Measurements from ENCODE around the gene EBI3. TPM values are rescaled to one million over a fixed set of nuclear protein-coding genes. Genes with fewer than 3 reads are reported as not detected.
"Not testable (repeated sequence)": the region's sequence is repeated elsewhere in the genome, so short reads cannot be mapped to it uniquely, and the experiment has no call there.

EBI3 gene
- polyA plus RNA-seq, 1 donor from 2014 or later: not detected

DNA sequence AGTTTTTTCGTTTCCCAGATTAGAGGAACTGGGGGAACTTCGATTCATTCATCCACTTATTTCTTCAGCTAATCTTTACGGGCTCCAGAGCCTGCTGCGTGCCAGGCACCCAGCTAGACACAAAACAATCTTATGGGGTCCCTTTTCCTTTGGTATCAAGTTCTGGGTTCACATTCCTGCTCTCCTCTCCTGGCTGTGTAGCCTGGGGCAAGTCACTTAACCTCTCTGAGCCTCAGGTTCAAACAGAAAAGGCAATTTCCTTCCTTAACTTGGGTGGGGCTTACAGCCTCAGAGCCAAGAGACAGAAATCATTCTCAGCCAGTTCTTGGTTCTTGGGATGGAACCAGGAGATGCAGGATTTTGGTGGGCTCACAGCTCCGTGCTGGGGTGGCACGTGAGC, 55.7 kb downstream of the EBI3 start:
- Histone ChIP-seq H3F3A (ENCODE audit: insufficient read depth, low read length, poor library complexity, severe bottlenecking) (no peaks in the 10 kb centered on the region), H3K79me2 (replicated peaks; ENCODE audit: insufficient read depth, low read length) (peaks cover 9% of the 10 kb centered on the region), H3K9ac (ENCODE audit: low read length) (no peak overlapping the region), H3K9me3 (ENCODE audit: low read length) (no peaks in the 10 kb centered on the region), H4K20me1 (ENCODE audit: insufficient read depth) (no peaks in the 10 kb centered on the region), H3K27ac (ENCODE audit: low read length) (no peak overlapping the region), H3K36me3 (ENCODE audit: insufficient read depth, low read length) (no peaks in the 10 kb centered on the region), H2AFZ (ENCODE audit: low read depth, low read length) (no peak overlapping the region), H3K4me2 (ENCODE audit: low read length) (no peak overlapping the region), H3K27me3 (ENCODE audit: insufficient read depth, low read depth, low read length) (no peaks in the 10 kb centered on the region), H3K9me2 (ENCODE audit: insufficient read depth, low read length) (no peaks in the 10 kb centered on the region), H3K4me3 (ENCODE audit: low read length) (no peak overlapping the region)
- TF ChIP-seq, protein P1, sequence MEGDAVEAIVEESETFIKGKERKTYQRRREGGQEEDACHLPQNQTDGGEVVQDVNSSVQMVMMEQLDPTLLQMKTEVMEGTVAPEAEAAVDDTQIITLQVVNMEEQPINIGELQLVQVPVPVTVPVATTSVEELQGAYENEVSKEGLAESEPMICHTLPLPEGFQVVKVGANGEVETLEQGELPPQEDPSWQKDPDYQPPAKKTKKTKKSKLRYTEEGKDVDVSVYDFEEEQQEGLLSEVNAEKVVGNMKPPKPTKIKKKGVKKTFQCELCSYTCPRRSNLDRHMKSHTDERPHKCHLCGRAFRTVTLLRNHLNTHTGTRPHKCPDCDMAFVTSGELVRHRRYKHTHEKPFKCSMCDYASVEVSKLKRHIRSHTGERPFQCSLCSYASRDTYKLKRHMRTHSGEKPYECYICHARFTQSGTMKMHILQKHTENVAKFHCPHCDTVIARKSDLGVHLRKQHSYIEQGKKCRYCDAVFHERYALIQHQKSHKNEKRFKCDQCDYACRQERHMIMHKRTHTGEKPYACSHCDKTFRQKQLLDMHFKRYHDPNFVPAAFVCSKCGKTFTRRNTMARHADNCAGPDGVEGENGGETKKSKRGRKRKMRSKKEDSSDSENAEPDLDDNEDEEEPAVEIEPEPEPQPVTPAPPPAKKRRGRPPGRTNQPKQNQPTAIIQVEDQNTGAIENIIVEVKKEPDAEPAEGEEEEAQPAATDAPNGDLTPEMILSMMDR (IDR thresholded peaks at IDR 0.05; ENCODE audit: poor library complexity, severe bottlenecking): no peak
- TF ChIP-seq POLR2AphosphoS5 (IDR thresholded peaks at IDR 0.05) (no peak), MXI1 (conservative IDR thresholded peaks at IDR 0.05; ENCODE audit: poor library complexity, severe bottlenecking) (no peak), EP300 (conservative IDR thresholded peaks at IDR 0.05; ENCODE audit: poor library complexity, severe bottlenecking) (no peak), RAD21 (conservative IDR thresholded peaks at IDR 0.05) (no peak), SMC3 (conservative IDR thresholded peaks at IDR 0.05; ENCODE audit: poor library complexity) (no peak), TAF1 (IDR thresholded peaks at IDR 0.05; ENCODE audit: low read depth) (no peak), EZH2 (IDR thresholded peaks at IDR 0.05; ENCODE audit: borderline replicate concordance, insufficient read depth, low read length, poor library complexity, severe bottlenecking) (no peak)
- TF ChIP-seq, protein P2, sequence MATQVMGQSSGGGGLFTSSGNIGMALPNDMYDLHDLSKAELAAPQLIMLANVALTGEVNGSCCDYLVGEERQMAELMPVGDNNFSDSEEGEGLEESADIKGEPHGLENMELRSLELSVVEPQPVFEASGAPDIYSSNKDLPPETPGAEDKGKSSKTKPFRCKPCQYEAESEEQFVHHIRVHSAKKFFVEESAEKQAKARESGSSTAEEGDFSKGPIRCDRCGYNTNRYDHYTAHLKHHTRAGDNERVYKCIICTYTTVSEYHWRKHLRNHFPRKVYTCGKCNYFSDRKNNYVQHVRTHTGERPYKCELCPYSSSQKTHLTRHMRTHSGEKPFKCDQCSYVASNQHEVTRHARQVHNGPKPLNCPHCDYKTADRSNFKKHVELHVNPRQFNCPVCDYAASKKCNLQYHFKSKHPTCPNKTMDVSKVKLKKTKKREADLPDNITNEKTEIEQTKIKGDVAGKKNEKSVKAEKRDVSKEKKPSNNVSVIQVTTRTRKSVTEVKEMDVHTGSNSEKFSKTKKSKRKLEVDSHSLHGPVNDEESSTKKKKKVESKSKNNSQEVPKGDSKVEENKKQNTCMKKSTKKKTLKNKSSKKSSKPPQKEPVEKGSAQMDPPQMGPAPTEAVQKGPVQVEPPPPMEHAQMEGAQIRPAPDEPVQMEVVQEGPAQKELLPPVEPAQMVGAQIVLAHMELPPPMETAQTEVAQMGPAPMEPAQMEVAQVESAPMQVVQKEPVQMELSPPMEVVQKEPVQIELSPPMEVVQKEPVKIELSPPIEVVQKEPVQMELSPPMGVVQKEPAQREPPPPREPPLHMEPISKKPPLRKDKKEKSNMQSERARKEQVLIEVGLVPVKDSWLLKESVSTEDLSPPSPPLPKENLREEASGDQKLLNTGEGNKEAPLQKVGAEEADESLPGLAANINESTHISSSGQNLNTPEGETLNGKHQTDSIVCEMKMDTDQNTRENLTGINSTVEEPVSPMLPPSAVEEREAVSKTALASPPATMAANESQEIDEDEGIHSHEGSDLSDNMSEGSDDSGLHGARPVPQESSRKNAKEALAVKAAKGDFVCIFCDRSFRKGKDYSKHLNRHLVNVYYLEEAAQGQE (IDR thresholded peaks at IDR 0.05; ENCODE audit: borderline replicate concordance): no peak

DNA sequence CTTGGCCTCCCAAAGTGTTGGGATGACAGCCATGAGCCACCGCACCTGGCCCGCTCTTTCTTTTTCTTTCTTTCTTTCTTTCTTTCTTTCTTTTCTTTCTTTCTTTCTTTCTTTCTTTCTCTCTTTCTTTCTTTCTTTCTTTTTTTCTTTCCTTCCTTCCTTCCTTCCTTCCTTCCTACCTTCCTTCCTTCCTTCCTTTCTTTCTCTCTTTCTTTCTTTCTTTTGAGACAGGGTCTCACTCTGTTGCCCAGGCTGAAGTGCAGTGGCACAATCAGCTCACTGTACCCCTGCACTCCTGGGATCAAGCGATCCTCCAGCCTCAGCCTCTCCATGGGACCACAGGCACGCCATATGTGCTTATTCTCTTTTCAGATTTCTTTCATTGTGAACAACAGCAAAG, 56.8 kb downstream of the EBI3 start:
- H3K4me2 ChIP-seq (ENCODE audit: low read length): not testable (repeated sequence)

More for the DNA sequence above, 56.8 kb downstream of the EBI3 start:
- not testable (repeated sequence) for H3K9me2 ChIP-seq (ENCODE audit: insufficient read depth, low read length); H3K9ac ChIP-seq (ENCODE audit: low read length); H3K27me3 ChIP-seq (ENCODE audit: insufficient read depth, low read depth, low read length); H3F3A ChIP-seq (ENCODE audit: insufficient read depth, low read length, poor library complexity, severe bottlenecking); H3K9me3 ChIP-seq (ENCODE audit: low read length); H3K79me2 ChIP-seq (replicated peaks; ENCODE audit: insufficient read depth, low read length); H2AFZ ChIP-seq (ENCODE audit: low read depth, low read length); H4K20me1 ChIP-seq (ENCODE audit: insufficient read depth); H3K27ac ChIP-seq (ENCODE audit: low read length); H3K4me3 ChIP-seq (ENCODE audit: low read length); H3K36me3 ChIP-seq (ENCODE audit: insufficient read depth, low read length)

Other genes starting within 250 kb of the EBI3 start
- 716 and 865 TPM in 2 replicates for gene EEF2, start 244.1 kb upstream of the EBI3 start, polyA plus RNA-seq
- gene PIAS4, start 221.8 kb upstream of the EBI3 start, polyA plus RNA-seq: 22.3 and 27.0 TPM in 2 replicates
- 1.7 and 2.5 TPM in 2 replicates for gene ZBTB7A, start 162.6 kb upstream of the EBI3 start, polyA plus RNA-seq
- gene MAP2K2, start 105.4 kb upstream of the EBI3 start, polyA plus RNA-seq: 95.5 and 102 TPM in 2 replicates
- not detected in 2 replicates for gene CREB3L3, start 75.9 kb upstream of the EBI3 start, polyA plus RNA-seq
- 42.7 and 42.8 TPM in 2 replicates for gene SIRT6, start 47.0 kb upstream of the EBI3 start, polyA plus RNA-seq
- 2.8 and 3.3 TPM in 2 replicates for gene ANKRD24, start 46.8 kb upstream of the EBI3 start, polyA plus RNA-seq
- 32.6 and 35.4 TPM in 2 replicates for gene YJU2, start 17.6 kb downstream of the EBI3 start, polyA plus RNA-seq
- 188 and 191 TPM in 2 replicates for gene SHD, start 49.7 kb downstream of the EBI3 start, polyA plus RNA-seq
- gene TMIGD2, start 72.9 kb downstream of the EBI3 start, polyA plus RNA-seq: not detected in 2 replicates
- 114 and 158 TPM in 2 replicates for gene FSD1, start 75.1 kb downstream of the EBI3 start, polyA plus RNA-seq
- 0.16 and 0.62 TPM in 2 replicates for gene STAP2, start 109.3 kb downstream of the EBI3 start, polyA plus RNA-seq
- 34.8 and 37.0 TPM in 2 replicates for gene MPND, start 114.0 kb downstream of the EBI3 start, polyA plus RNA-seq
- 25.2 and 28.6 TPM in 2 replicates for gene SH3GL1, start 171.0 kb downstream of the EBI3 start, polyA plus RNA-seq
- 3.1 and 9.4 TPM in 2 replicates for gene CHAF1A, start 173.1 kb downstream of the EBI3 start, polyA plus RNA-seq
- 102 and 122 TPM in 2 replicates for gene UBXN6, start 228.3 kb downstream of the EBI3 start, polyA plus RNA-seq
- 79.7 and 89.1 TPM in 2 replicates for gene HDGFL2, start 242.8 kb downstream of the EBI3 start, polyA plus RNA-seq

All from neural cell (in vitro differentiated cells).